NCI-H460 (cell line): Measurements from ENCODE around the gene FEV. TPM values are rescaled to one million over a fixed set of nuclear protein-coding genes. Genes with fewer than 3 reads are reported as not detected.

Experiments
- DNase-seq: peaks from one replicate; pipeline ENCODE4 v3.0.0-alpha.2; 2016; ENCODE audit warnings: low read depth; ENCODE audit errors: extremely low read depth
- total RNA-seq: library from RNA; depleted of rRNA; stranded (reverse); fragments of >200 nt; shearing (Covaris generic); gene quantifications from 2 replicates; pipeline ENCODE4 v1.2.3, GENCODE V29; 2014

Gene FEV
- total RNA-seq, 1 experiment from 2014 or later: not detected

DNA sequence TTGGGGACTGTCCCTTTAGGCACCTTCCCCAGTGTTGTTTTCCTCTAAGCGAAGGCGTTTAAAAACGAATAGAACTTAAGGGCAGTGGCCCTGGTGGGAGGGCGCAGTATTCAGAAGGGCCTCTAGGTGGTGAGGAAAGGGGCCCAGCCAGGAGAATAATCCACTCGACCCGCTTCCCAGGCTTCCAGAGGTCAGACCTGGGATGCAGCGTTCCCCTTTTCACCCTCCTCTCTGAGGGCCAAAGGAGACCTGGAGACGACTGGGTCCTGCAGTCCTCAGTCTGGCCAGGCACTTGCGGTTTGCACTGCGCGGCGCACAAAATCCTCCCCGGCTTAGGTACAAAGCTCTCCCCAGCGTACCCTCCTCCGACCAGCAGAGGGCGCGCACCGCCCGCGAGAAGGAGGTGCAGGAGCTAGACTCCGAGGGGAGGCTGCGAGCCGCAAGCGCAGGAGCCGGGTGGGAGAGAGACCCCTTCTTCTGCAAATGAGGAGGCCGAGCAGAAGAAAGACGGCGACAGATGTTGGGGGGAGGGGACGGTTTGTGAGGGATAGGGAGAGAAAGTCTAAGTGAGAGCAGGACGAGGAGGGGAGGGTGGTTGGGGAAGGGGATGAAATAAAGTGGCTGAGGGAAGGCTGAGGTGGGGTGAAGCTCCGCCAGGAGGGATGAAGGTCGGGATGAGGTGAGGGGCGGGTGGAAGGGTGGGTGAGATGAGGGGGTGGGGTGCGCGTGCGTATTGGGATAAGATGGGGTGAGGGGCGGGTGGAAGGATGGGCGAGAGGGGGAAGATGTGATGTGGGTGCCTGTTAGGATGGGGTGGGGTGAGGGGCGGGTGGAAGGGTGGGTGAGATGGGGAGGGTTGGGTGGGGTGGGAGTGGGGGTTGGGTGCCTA, 4.9 kb downstream of the FEV start:
- peak; percentile 77 for DNase-seq

DNA sequence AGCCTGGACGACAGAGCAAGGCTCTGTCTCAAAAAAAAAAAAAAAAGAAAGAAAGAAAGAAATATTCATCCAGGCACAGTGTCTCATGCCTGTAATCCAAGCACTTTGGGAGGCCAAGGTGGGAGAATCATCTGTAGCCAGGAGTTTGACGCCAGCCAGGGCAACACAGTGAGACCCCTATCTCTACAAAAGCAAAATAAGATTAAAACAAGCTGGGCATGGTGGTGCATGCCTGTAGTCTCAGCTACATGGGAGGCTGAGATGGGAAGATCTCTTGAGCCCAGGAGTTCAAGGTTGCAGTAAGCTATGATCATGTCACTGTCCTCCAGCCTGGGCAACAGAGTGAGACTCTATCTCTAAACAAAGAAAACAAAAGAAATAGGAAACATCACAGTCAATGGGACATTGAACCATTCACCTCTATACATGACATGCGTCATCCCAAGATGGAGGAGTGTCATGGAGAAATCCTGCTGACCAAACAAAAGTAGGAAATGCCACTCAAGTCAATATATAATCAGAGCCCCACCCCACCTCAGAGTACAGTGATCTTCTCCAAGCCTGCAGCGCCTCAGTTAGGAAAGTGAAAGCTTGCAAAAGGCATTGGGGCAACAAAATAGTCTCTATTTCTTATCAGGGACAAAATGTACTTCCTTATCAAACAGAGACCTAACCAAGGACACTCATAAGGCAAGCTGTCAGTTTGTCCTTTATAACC, 9.8 kb downstream of the FEV start:
- DNase-seq: no peak

- no peak for DNase-seq
These were observed 14.1 kb downstream of the FEV start for GRCh38 chr2:218970894-218971293.

- peak; percentile 78 for DNase-seq
These were observed 20.8 kb downstream of the FEV start for GRCh38 chr2:218964041-218964771.

DNA sequence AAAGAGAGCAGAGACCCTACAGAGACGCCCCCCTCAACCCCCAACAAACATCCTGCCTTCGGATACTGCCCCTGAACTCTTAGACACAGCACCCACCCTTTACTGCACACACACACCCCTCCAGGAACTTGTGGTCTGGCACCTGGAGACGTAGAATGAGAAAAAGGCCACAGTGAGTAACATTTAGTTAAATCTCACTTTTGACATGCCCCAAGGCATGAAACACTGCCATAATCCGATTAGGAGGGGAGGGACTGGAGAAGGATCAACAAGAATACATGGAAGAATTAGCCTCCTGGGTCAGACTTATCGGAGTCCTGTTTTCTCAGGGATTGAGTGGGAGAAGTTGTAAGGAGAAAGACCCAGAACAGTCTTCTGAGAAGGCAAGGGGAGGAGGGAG, 21.4 kb downstream of the FEV start:
- no peak for DNase-seq

- DNase-seq: peak; percentile 94
These were observed 22.0 kb downstream of the FEV start for GRCh38 chr2:218962859-218963492.

DNA sequence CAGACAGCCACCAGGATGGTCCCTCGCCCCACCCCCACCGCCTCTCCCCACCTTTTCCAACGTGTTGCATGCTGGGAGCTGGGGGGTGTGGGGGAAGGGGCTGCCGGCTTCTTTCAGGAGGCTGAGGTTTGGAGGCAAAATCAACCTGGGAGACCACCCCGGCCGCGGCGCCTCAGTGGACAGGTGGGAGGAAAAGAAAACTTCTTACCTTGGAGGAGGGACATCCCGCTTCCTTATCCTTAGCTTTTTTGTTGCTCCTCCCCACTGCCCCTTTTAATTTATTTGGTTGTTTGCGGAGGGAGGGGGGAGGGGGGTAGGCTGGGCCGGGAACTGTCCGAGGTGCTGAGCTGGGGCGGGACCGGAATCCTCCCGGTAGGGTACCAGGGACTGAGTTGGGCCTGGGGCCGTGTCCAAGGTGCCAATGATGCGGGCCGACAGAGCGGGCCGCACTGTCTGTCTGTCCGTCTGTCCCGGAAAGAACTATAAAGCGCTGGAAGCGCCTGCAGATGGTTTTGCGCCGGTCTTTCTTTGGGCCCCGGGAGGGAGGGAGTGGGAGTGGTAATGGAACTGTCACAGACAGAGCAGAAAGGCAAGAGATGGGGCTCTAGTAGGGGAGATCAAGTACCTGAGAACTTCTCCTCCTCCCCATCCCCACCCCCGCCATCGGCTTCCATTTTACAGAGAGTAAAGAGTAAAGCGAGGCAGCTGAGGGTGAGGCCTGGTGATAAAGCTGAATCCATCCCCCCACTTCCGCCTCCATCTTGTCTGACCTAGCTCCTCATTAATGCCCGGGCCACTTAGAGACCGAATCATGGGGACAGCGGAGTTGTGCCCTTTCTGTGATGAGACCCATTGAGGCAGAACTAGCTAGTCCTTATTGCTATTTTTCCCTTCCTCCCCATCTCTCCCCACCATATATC, 23.1 kb downstream of the FEV start:
- DNase-seq: no peak

DNA sequence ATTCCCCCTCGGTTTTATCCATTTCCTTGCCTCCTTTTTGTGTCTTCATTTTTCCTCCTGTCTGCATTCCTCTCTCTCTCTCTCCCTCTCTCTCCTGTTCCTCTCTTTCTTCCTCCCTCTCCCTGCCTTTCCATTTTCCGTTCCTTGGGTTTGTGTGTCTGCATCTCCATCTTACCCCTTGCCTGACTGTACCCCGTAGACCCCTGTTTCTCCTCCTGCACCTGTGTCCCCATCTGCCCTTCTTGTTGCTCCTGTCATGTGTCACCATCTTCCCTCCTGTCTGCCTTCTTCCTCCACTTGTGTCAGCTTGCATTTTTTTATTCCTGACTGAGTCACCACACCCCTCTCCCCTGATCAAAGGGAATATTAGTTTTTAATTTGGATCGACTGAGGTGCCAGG, 23.8 kb downstream of the FEV start:
- DNase-seq: no peak

DNA sequence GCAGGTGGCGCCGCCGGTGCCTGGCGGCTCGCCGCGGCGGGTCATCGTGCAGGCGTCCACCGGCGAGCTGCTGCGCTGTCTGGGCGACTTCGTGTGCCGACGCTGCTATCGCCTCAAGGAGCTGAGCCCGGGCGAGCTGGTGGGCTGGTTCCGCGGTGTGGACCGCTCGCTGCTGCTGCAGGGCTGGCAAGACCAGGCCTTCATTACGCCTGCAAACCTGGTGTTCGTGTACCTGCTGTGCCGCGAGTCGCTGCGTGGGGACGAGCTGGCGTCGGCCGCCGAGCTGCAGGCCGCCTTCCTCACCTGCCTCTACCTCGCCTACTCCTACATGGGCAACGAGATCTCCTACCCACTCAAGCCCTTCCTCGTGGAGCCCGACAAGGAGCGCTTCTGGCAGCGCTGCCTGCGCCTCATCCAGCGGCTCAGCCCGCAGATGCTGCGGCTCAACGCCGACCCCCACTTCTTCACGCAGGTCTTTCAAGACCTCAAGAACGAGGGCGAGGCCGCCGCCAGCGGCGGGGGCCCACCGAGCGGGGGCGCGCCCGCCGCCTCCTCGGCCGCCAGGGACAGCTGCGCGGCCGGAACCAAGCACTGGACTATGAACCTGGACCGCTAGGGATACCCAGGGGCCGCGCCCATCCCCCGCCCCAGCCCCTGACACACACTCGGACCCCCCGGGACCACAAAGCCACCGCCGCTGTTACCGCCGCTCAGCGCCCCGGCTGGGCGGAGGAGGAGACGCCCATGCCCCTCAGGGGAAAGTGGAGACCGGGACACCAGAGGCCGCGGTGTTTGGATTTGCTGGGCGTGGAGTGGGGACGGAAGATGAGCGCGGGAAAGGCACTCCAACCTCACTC, 24.4 kb downstream of the FEV start:
- no peak for DNase-seq

GRCh38 chr2:218959761-218960308, 25.1 kb downstream of the FEV start:
- no peak for DNase-seq

GRCh38 chr2:218959141-218959731, 25.7 kb downstream of the FEV start, which contains the start of gene CDK5R2:
Gene CDK5R2 (plus strand): TSS chr2:218959666. CDS start chr2:218959821, 155 bp downstream.
- DNase-seq: peak; percentile 84

- DNase-seq: no peak
These were observed 26.7 kb downstream of the FEV start for GRCh38 chr2:218958276-218958675.

DNA sequence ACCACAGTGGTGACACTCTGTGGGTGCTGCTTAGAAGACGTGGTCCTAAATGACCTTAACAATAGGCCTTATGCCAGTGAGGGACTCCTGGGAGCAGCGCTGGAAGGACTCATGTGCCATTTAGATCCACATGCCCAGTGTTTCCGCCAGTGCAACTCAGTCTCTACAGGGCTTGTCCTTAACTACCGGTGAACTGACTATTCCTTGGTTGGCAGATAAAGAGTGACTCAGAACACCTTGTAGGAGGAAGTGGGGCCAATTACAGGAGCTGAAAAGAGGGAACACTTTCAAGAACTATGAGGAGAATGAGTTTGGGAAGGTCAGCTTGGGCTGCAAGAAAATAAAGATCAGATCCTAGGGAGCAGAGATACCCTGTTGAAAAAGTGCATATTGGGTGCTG, 27.3 kb downstream of the FEV start:
- DNase-seq: no peak

DNA sequence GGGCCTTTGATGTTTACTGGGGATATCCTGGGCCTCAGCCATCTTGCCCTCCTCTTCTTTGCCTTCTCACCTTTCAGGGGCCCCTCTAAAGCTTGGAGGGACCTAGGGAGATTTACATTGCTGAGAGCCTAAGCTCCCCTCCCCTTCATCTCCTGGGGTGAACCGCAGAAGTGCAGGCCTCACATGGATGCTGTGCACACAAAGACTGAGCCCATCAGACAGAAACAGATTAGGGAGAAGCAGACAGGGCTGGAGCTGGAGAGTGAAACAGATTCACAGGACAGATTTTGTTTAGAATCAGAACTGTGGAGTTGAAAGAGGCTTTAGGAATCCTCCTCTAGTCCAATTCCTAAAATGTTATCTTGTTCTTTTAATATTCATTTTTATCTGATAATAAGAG, 28.9 kb downstream of the FEV start:
- DNase-seq: no peak

DNA sequence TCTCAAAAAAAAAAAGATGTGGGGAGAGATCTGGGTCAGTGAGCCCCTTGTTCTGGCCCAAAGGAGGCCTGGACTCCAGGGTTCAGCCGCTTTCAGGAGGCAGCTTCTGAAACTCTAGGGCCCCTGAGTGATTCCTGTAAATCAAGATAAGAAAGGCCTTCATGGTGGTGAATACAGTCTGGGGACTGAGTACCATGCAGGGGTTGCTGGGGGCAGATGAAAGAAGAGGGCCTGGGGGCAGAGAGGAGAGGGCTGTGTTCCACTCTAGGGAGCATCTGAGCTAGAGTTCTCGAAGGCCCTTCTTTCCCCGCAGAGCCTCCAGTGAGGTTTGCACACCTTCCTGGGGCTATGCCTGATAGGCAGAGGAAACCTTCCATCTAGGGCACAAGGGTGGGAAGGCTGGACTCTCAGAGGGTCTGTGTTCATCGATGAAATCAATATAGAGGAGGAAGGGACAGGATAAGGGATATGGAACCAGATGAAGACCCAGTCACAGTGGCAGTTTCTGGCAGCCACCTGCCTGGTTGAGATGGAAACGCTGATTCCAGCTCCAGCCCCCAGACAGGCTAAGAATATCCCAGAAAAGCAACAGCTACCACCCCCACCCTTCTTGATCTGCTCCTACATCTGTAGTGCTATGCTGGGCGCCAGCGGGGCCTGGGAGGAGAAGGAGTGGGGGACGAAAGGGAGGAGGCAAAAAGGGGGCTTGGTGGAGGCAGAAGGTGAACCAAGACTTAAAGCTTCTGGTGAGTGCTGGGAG, 30.3 kb downstream of the FEV start:
- DNase-seq: no peak

- no peak for DNase-seq
These were observed 31.5 kb downstream of the FEV start for GRCh38 chr2:218953366-218953954.

DNA sequence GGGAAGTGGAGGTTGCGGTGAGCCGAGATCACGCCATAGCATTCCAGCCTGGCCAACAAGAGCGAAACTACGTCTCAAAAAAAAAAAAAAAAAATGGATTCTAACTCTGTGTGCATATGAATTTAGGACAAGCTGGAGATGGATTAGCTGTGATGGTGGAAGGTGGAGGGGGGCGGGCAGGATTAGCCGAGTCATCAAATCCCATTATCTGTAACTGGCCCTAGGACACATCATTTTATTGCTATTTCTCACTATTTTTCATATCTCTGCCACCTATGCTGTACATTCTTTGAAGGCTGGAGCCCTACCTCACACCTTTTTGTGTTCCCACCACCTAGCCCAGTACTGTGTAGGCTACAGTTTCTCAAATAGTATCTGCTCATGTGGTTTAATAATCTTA, 32.8 kb downstream of the FEV start:
- DNase-seq: no peak
